GDM1 (cell line): ENCODE results near the gene DAB1.

Experiments used
- DNase-seq: peaks from one replicate; lab custom pipeline; 2025; lab: John Stamatoyannopoulos, UW

DAB1 gene

GRCh38 chr1:57423656-57424211 lies at the start of gene DAB1:
Gene DAB1 (minus strand): TSS chr1:57424060. CDS start chr1:57291030, 133,030 bp downstream.
- no peak for DNase-seq

GRCh38 chr1:57473448-57473847 lies 49.6 kb upstream of the DAB1 start:
- no peak for DNase-seq

GRCh38 chr1:57471995-57472394 lies 48.1 kb upstream of the DAB1 start:
- DNase-seq = no peak

- DNase-seq = no peak
Measured at GRCh38 chr1:57470036-57470435, 46.2 kb upstream of the DAB1 start.

- DNase-seq = no peak
Measured at GRCh38 chr1:57468641-57469523, 45.0 kb upstream of the DAB1 start.

GRCh38 chr1:57467830-57468229 lies 44.0 kb upstream of the DAB1 start:
- no peak for DNase-seq

- no peak for DNase-seq
Measured at GRCh38 chr1:57464756-57465155, 40.9 kb upstream of the DAB1 start.

GRCh38 chr1:57463343-57463742 lies 39.5 kb upstream of the DAB1 start:
- DNase-seq = no peak

- DNase-seq = no peak
Measured at GRCh38 chr1:57461405-57461804, 37.5 kb upstream of the DAB1 start.

GRCh38 chr1:57451516-57451915 lies 27.7 kb upstream of the DAB1 start:
- no peak for DNase-seq

- DNase-seq = no peak
Measured at GRCh38 chr1:57450981-57451380, 27.1 kb upstream of the DAB1 start.

- DNase-seq = no peak
Measured at GRCh38 chr1:57447551-57447950, 23.7 kb upstream of the DAB1 start.

- no peak for DNase-seq
Measured at GRCh38 chr1:57443004-57443403, 19.1 kb upstream of the DAB1 start.

GRCh38 chr1:57440096-57440495 lies 16.2 kb upstream of the DAB1 start:
- no peak for DNase-seq

GRCh38 chr1:57431400-57431799 lies 7.5 kb upstream of the DAB1 start:
- no peak for DNase-seq

- DNase-seq = no peak
Measured at GRCh38 chr1:57424231-57425027, 569 bp upstream of the DAB1 start.

- DNase-seq = no peak
Measured at GRCh38 chr1:57423135-57423655, 665 bp downstream of the DAB1 start.

- DNase-seq = no peak
Measured at GRCh38 chr1:57422271-57423134, 1.4 kb downstream of the DAB1 start.

- no peak for DNase-seq
Measured at GRCh38 chr1:57421806-57422205, 2.1 kb downstream of the DAB1 start.

- DNase-seq = no peak
Measured at GRCh38 chr1:57420981-57421785, 2.7 kb downstream of the DAB1 start.

GRCh38 chr1:57418971-57419370 lies 4.9 kb downstream of the DAB1 start:
- no peak for DNase-seq
